Kidney tubule cell (primary cell): ENCODE results near the gene SKP1.

Experiments
- DNase-seq: peaks from one replicate; pipeline ENCODE4 v3.0.0-alpha.2; 2018; ENCODE audit warnings: low spot score

Gene SKP1

GRCh38 chr5:134113902-134114875 is 62.6 kb downstream of the SKP1 start, which contains the start of gene TCF7:
Gene TCF7 (plus strand): TSS chr5:134114681. CDS start chr5:134114907, 226 bp downstream.
- DNase-seq, result peak; percentile 84

- no peak for DNase-seq
Measured at GRCh38 chr5:134113363-134113889, 63.3 kb downstream of the SKP1 start.

DNA sequence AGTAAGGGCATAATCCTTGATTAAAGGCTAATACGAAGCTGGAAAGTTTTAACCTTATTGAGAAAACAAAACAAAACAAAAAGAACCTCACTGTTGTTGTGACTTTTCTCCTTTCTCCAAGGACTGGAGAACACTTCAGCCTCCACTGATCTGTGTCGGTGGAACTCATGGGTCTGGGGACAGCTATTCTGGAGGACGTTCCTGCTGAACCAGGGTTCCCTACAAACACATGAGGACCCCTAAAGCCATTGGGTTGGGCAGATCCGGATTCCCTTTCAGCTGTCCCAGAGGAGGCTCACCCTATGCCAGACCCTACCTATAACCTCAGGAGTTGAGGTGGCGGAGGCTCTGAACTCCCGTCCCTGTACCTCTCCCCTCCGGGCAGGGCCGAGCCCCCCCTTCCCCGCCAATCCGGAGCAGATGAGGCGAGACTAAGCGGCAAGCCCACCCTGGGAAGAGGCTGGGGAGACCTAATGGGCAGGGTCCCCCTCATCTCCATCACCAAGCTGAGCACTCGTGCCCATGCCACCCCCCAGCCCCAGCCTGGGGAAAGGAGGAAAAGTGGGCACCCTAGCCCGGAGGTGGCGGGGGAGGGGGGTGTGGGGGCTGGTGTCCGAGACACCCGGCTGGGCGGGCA is 63.9 kb downstream of the SKP1 start:
- DNase-seq, result no peak

- DNase-seq, result peak; percentile 45
Measured at GRCh38 chr5:134111741-134112647, 64.8 kb downstream of the SKP1 start.

DNA sequence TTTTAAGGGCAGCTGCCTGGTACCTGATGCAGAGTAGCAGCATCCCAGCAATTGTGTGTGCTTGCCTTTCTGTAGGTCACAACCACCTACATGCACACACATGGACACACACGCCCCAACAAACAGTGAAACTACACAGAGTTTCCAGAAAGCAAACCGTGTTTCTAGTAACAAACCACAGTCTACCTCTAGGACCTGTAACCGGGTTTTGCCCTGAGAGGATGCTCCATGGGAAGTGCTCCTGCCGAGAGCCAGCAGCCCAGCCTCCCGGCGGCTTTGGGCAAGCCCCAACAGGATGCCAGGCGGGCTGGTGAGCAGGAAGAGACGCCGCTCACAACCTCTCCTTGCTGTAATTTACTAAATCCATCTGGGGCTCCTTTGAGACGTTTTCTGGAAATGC is 66.4 kb downstream of the SKP1 start:
- no peak for DNase-seq

GRCh38 chr5:134107779-134108178 is 69.0 kb downstream of the SKP1 start:
- no peak for DNase-seq

- DNase-seq, result no peak
Measured at GRCh38 chr5:134106991-134107701, 69.6 kb downstream of the SKP1 start.

GRCh38 chr5:134103998-134104654 is 72.6 kb downstream of the SKP1 start:
- DNase-seq, result no peak

- DNase-seq, result no peak
Measured at GRCh38 chr5:134103397-134103796, 73.4 kb downstream of the SKP1 start.

GRCh38 chr5:134101686-134102439 is 74.9 kb downstream of the SKP1 start:
- peak; percentile 46 for DNase-seq

DNA sequence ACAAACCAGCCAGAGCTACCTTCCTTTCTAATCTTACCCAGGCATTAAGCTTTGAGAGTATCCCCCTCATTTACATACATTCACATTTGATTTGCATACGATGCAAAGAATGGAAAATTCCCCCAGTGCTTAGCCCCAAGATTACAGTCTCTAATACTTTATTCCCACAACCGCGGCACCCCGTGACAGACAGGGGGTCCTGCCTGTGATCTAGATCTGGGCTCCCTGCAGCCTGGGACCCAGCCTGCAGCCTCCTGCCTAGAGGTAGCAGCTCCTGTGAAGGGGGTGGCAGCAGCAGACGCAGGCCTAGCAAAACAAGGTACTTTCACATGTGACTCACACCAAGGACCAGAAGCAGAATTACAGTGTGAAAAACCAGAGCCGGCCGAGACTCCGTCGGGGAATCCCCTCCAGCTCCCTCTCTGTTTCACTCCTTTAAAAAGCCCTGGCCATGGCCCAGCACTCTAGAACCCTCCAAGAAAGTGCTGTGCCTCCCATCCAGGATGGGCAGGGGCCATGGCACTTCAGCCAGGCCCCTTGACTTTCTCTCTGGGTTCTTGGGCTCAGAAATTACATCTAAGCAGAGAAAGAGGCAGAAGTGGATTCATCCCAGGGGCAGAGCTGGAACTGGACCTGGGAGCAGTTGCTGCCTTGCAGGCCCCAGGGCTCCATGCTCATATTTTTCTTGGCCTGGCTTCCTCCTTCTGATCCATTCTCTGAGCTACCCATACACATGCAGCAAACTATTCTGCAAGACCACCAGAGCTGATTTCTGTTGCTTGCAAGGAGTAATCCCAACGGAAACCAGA is 76.3 kb downstream of the SKP1 start:
- peak; percentile 84 for DNase-seq

GRCh38 chr5:134099939-134100282 is 76.8 kb downstream of the SKP1 start:
- no peak for DNase-seq

DNA sequence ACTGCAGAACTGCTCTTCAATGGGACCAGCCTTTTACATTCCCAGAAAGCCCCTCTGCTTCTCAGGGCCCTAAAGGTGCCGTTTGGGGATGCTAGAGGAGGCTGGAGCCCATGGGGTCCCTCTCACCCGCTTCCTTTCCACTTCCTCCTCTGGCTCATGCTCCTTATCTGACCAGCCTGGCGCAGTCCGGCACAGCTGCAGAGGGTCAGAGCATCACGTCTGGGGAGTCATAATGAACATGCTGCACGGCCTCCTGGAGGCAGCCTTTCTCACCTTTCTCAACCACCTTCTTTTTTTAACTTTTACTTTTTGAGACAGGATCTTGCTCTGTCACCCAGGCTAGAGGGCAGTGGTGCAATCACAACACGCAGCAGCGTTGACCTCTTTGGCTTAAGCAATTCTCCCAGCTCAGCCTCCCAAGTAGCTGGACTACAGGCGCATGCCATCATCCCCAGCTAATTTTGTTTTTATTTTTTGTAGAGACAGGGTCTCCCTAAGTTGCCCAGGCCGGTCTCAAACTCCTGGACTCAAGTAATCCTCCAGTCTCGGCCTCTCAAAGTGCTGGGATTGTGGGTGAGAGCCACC is 77.4 kb downstream of the SKP1 start:
- DNase-seq, result no peak
